ENCODE results near the gene XRCC1. TPM values are rescaled to one million over a fixed set of nuclear protein-coding genes. Genes with fewer than 3 reads are reported as not detected.

XRCC1 gene
- total RNA-seq, 1 experiment from 2014 or later = 45.1 TPM

- no peaks in the 10 kb centered on the region for H3K9me2 ChIP-seq (ENCODE audit: insufficient read depth)
- peak overlapping the region; percentile 80 for H2AFZ ChIP-seq
- no peak overlapping the region for H3K27ac ChIP-seq
- H3K27me3 ChIP-seq (ENCODE audit: insufficient read depth, low read depth) = no peaks in the 10 kb centered on the region
- H3K79me2 ChIP-seq (ENCODE audit: low read depth) = peaks cover 10% of the 10 kb centered on the region
- no peaks in the 10 kb centered on the region for H3K9me3 ChIP-seq (ENCODE audit: insufficient read depth, low read depth)
- H3K4me2 ChIP-seq = peak overlapping the region; percentile 90
- H4K20me1 ChIP-seq (ENCODE audit: insufficient read depth) = no peaks in the 10 kb centered on the region
- CTCF ChIA-PET = interaction anchor here (0.6 kb wide), 1 partner anchor 19 kb away, joined by 3 read pairs; no protein-coding TSS in a partner anchor
- H3F3A ChIP-seq (ENCODE audit: insufficient read depth, low read depth) = no peaks in the 10 kb centered on the region
- peak overlapping the region; percentile 94; the same call in 1 of the 2 replicates for H3K4me3 ChIP-seq
- TF ChIP-seq CTCF (conservative IDR thresholded peaks at IDR 0.05) (no peak), EZH2 (IDR thresholded peaks at IDR 0.05; ENCODE audit: low read depth) (no peak)
- intact Hi-C loops (cut with micrococcal nuclease; ENCODE audit: unreplicated experiment) = loop anchor here (1.0 to 5.0 kb wide), 2 partner anchors 20 to 49 kb away; partner anchors contain the start of genes ETHE1, IRGQ and ZNF576
- BruUV-seq (replicated peaks) = TSS peak; percentile 77
- no peaks in the 10 kb centered on the region; the same call in 1 of the 2 replicates for H3K36me3 ChIP-seq (ENCODE audit: low read depth)
- POLR2A ChIA-PET (ENCODE audit: unreplicated experiment) = no interaction called here
- DNase-seq = peak in 1 of 2 experiments; percentile 18
- peaks cover 10% of the 10 kb centered on the region; the same call in 1 of the 2 replicates for H3K4me1 ChIP-seq (replicated peaks; ENCODE audit: insufficient read depth)
Observed at GRCh38 chr19:43575955-43576878, 890 bp upstream of the XRCC1 start.

- ChIA-PET CTCF (interaction anchor here (0.6 to 1.1 kb wide), 3 partner anchors 21 to 431 kb away, joined by 4 to 5 read pairs (median 4); partner anchors contain the start of genes IRGQ and ZNF576), POLR2A (ENCODE audit: unreplicated experiment) (no interaction called here)
- Histone ChIP-seq H3K9me2 (ENCODE audit: insufficient read depth) (no peaks in the 10 kb centered on the region), H3K4me1 (replicated peaks; ENCODE audit: insufficient read depth) (peaks cover 10% of the 10 kb centered on the region; the same call in 1 of the 2 replicates), H2AFZ (peak overlapping the region; percentile 100), H3K79me2 (ENCODE audit: low read depth) (peaks cover 10% of the 10 kb centered on the region), H3F3A (ENCODE audit: insufficient read depth, low read depth) (no peaks in the 10 kb centered on the region), H3K27me3 (ENCODE audit: insufficient read depth, low read depth) (no peaks in the 10 kb centered on the region), H3K9me3 (ENCODE audit: insufficient read depth, low read depth) (no peaks in the 10 kb centered on the region), H3K36me3 (ENCODE audit: low read depth) (no peaks in the 10 kb centered on the region; the same call in 1 of the 2 replicates), H3K4me2 (peak overlapping the region; percentile 90), H4K20me1 (ENCODE audit: insufficient read depth) (no peaks in the 10 kb centered on the region), H3K27ac (no peak overlapping the region), H3K4me3 (peak overlapping the region; percentile 94)
- BruUV-seq (replicated peaks) = TSS peak; percentile 27
- TF ChIP-seq CTCF (conservative IDR thresholded peaks at IDR 0.05) (no peak), EZH2 (IDR thresholded peaks at IDR 0.05; ENCODE audit: low read depth) (no peak)
- DNase-seq = peak in 1 of 2 experiments; percentile 13
- intact Hi-C loops (cut with micrococcal nuclease; ENCODE audit: unreplicated experiment) = loop anchor here (1.0 to 5.0 kb wide), 2 partner anchors 22 to 47 kb away; partner anchors contain the start of genes ETHE1, IRGQ and ZNF576
Observed at GRCh38 chr19:43574424-43575155, 737 bp downstream of the XRCC1 start.

- Histone ChIP-seq H3K4me1 (replicated peaks; ENCODE audit: insufficient read depth) (peaks cover 10% of the 10 kb centered on the region; the same call in 1 of the 2 replicates), H2AFZ (no peak overlapping the region), H3K36me3 (ENCODE audit: low read depth) (no peaks in the 10 kb centered on the region; the same call in 1 of the 2 replicates), H3K27me3 (ENCODE audit: insufficient read depth, low read depth) (no peaks in the 10 kb centered on the region), H3K4me3 (no peak overlapping the region), H3F3A (ENCODE audit: insufficient read depth, low read depth) (no peaks in the 10 kb centered on the region), H3K9me3 (ENCODE audit: insufficient read depth, low read depth) (no peaks in the 10 kb centered on the region), H3K4me2 (no peak overlapping the region), H4K20me1 (ENCODE audit: insufficient read depth) (no peaks in the 10 kb centered on the region), H3K9me2 (ENCODE audit: insufficient read depth) (no peaks in the 10 kb centered on the region), H3K27ac (no peak overlapping the region), H3K79me2 (ENCODE audit: low read depth) (peaks cover 10% of the 10 kb centered on the region)
- intact Hi-C loops (cut with micrococcal nuclease; ENCODE audit: unreplicated experiment) = no loop called here
- ChIA-PET POLR2A (ENCODE audit: unreplicated experiment) (no interaction called here), CTCF (no interaction called here)
- no TSS peak for BruUV-seq (replicated peaks)
- no peak for DNase-seq
- TF ChIP-seq EZH2 (IDR thresholded peaks at IDR 0.05; ENCODE audit: low read depth) (no peak), CTCF (conservative IDR thresholded peaks at IDR 0.05) (no peak)
Observed at GRCh38 chr19:43572171-43572588, 3.1 kb downstream of the XRCC1 start.
